ENCODE data around the gene TNRC6C. TPM values are rescaled to one million over a fixed set of nuclear protein-coding genes. Genes with fewer than 3 reads are reported as not detected.

The TNRC6C gene
- total and polyA plus RNA-seq, 9 of the 15 experiments (the other 6 are each of a cell fraction or from before 2014, with no cell fraction given) = 0.20 to 4.9 (median 2.3) TPM

DNA sequence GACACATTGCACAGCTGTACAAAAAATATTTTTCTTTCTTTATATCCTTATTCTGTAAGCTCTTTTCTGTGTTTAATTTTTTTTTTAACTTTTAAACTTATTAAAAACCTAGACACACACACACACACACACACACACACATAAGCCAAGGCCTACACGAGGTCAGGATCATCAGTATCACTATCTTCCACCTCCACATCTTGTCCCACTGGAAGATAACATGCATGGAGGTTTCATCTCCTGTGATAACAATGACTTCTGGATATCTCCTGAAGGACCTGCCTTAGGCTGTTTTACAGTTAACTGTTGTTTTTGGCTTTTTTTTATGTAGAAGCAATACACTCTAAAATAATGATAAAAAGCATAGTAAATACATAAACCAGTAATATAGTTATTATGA lies 71.2 kb downstream of the TNRC6C start (continued):
- TF ChIP-seq SRSF3 (IDR thresholded peaks at IDR 0.05; ENCODE audit: insufficient read depth, low read length) (no peak), TAF9B (IDR thresholded peaks at IDR 0.05; ENCODE audit: partially characterized antibody) (peak; percentile 26), CAMTA2 (CRISPR knock-in tag; conservative IDR thresholded peaks at IDR 0.05) (no peak), ZNF75A (CRISPR knock-in tag; IDR thresholded peaks at IDR 0.05) (no peak), GATA2 (CRISPR knock-in tag; IDR thresholded peaks at IDR 0.05) (peak; percentile 85), NR0B1 (IDR thresholded peaks at IDR 0.05; ENCODE audit: partially characterized antibody) (no peak), ZNF253 (CRISPR knock-in tag; conservative IDR thresholded peaks at IDR 0.05) (no peak), CEBPB (tag; IDR thresholded peaks at IDR 0.05) (no peak), CUX1 (CRISPR knock-in tag; IDR thresholded peaks at IDR 0.05) (no peak), CHD7 (IDR thresholded peaks at IDR 0.05; ENCODE audit: low read depth, low read length) (no peak), SIRT6 (IDR thresholded peaks at IDR 0.05; ENCODE audit: low read depth, low read length) (no peak)
